SU-DHL-6 (cell line): ENCODE data around the gene UQCR11.

Experiments
- H2AFZ ChIP-seq: fragments of 200-600 bp; sonication (generic); 2 replicates; pipeline ENCODE4 v1.6.1; 2014; ENCODE audit warnings: low read depth, mild to moderate bottlenecking, moderate library complexity, mixed read lengths, antibody characterized with exemption, low read length; ENCODE audit not compliant: severe bottlenecking
- H3F3A ChIP-seq: fragments of 200-600 bp; shearing (Covaris generic); 2 replicates; pipeline ENCODE4 v1.6.0; 2016; ENCODE audit warnings: antibody characterized with exemption, mild to moderate bottlenecking; ENCODE audit not compliant: insufficient read depth
- H3K27ac ChIP-seq: fragments of 200-600 bp; sonication (generic); 2 replicates; pipeline ENCODE4 v1.5.1; 2016; ENCODE audit warnings: low read depth, mild to moderate bottlenecking, low read length, moderate library complexity, mixed read lengths
- H3K27me3 ChIP-seq: fragments of 200-600 bp; sonication (generic), shearing (Covaris generic); 2 replicates; pipeline ENCODE4 v1.6.0; 2014; ENCODE audit warnings: mild to moderate bottlenecking, low read length
- H3K36me3 ChIP-seq: fragments of 200-600 bp; sonication (generic); 2 replicates; pipeline ENCODE4 v1.6.1; 2014; ENCODE audit warnings: mild to moderate bottlenecking, low read length, mixed read lengths
- H3K4me2 ChIP-seq: fragments of 300-600, 200-600 bp; shearing (Covaris generic), sonication (generic); 2 replicates; pipeline ENCODE4 v1.6.0; 2014; ENCODE audit warnings: low read length, low read depth, mild to moderate bottlenecking; ENCODE audit not compliant: poor library complexity, severe bottlenecking
- H3K4me3 ChIP-seq: fragments of 200-600 bp; sonication (generic); 2 replicates; pipeline ENCODE4 v1.5.1; 2014; ENCODE audit warnings: antibody characterized with exemption, low read length, mild to moderate bottlenecking, mixed read lengths; ENCODE audit not compliant: insufficient read depth, poor library complexity, severe bottlenecking
- H3K79me2 ChIP-seq: fragments of 200-600 bp; sonication (generic); 2 replicates; pipeline ENCODE4 v1.6.1; 2014; ENCODE audit warnings: mild to moderate bottlenecking, low read length, moderate library complexity; ENCODE audit not compliant: insufficient read depth
- H3K9ac ChIP-seq: fragments of 200-600 bp; sonication (generic); 2 replicates; pipeline ENCODE4 v1.7.0; 2014; ENCODE audit warnings: mild to moderate bottlenecking, low read length
- H3K9me2 ChIP-seq: fragments of 200-600 bp; sonication (generic); replicated peaks from 2 replicates; pipeline ENCODE4 v1.6.1; 2014; ENCODE audit warnings: low read length; ENCODE audit not compliant: insufficient read depth
- H3K9me3 ChIP-seq: fragments of 200-600 bp; sonication (generic); 2 replicates; pipeline ENCODE4 v1.6.1; 2014; ENCODE audit warnings: low read length, mixed read lengths; ENCODE audit not compliant: insufficient read depth
- H4K20me1 ChIP-seq: fragments of 200-600 bp; sonication (generic); 2 replicates; pipeline ENCODE4 v1.6.1; 2014; ENCODE audit warnings: low read depth, mild to moderate bottlenecking, antibody characterized with exemption, low read length, moderate library complexity, mixed read lengths
- EZH2phosphoT487 ChIP-seq: fragments of 200-600 bp; sonication (generic), shearing (Covaris generic); conservative IDR thresholded peaks from 2 replicates; pipeline ENCODE4 v1.6.1; 2018; ENCODE audit warnings: mild to moderate bottlenecking, antibody characterized with exemption, low read length, moderate library complexity, mixed read lengths
- TF ChIP-seq, protein P1 (sequence below): fragments of 200-600 bp; sonication (generic); IDR thresholded peaks from one replicate; pipeline ENCODE4 v1.5.1; 2017; ENCODE audit warnings: antibody characterized with exemption, mild to moderate bottlenecking, low read length, moderate library complexity; ENCODE audit not compliant: insufficient read depth, poor library complexity, severe bottlenecking

The UQCR11 gene

DNA sequence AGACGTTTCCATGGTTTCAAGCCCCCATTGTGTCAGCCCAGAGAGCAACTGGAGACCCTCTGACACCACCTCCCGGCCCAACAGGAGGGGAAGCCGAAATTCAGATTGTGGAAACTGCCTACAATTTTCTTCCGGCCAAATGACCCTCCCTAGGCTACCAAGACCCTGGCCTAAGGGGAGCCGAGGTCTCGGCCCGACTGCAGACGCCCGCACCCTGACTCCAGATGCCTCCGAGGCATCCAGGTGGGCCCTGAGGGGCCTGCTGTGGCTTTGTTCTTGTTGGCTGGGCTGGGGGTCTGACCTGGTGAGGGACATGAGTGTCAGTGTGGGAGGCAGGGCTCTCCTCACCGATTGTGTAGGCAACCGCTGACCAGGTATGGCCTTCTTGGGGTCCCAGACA is 46.7 kb downstream of the UQCR11 start:
- Histone ChIP-seq H2AFZ (no peak overlapping the region), H3K79me2 (no peaks in the 10 kb centered on the region), H3K9ac (no peak overlapping the region), H3K4me3 (no peak overlapping the region), H3K27ac (no peak overlapping the region), H3K4me2 (no peak overlapping the region), H3K9me2 (no peaks in the 10 kb centered on the region), H3K36me3 (no peaks in the 10 kb centered on the region), H3K9me3 (no peaks in the 10 kb centered on the region), H3K27me3 (no peaks in the 10 kb centered on the region), H3F3A (no peaks in the 10 kb centered on the region), H4K20me1 (no peaks in the 10 kb centered on the region)
- no peak for TF ChIP-seq EZH2phosphoT487
- TF ChIP-seq, protein P1, sequence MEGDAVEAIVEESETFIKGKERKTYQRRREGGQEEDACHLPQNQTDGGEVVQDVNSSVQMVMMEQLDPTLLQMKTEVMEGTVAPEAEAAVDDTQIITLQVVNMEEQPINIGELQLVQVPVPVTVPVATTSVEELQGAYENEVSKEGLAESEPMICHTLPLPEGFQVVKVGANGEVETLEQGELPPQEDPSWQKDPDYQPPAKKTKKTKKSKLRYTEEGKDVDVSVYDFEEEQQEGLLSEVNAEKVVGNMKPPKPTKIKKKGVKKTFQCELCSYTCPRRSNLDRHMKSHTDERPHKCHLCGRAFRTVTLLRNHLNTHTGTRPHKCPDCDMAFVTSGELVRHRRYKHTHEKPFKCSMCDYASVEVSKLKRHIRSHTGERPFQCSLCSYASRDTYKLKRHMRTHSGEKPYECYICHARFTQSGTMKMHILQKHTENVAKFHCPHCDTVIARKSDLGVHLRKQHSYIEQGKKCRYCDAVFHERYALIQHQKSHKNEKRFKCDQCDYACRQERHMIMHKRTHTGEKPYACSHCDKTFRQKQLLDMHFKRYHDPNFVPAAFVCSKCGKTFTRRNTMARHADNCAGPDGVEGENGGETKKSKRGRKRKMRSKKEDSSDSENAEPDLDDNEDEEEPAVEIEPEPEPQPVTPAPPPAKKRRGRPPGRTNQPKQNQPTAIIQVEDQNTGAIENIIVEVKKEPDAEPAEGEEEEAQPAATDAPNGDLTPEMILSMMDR = no peak

DNA sequence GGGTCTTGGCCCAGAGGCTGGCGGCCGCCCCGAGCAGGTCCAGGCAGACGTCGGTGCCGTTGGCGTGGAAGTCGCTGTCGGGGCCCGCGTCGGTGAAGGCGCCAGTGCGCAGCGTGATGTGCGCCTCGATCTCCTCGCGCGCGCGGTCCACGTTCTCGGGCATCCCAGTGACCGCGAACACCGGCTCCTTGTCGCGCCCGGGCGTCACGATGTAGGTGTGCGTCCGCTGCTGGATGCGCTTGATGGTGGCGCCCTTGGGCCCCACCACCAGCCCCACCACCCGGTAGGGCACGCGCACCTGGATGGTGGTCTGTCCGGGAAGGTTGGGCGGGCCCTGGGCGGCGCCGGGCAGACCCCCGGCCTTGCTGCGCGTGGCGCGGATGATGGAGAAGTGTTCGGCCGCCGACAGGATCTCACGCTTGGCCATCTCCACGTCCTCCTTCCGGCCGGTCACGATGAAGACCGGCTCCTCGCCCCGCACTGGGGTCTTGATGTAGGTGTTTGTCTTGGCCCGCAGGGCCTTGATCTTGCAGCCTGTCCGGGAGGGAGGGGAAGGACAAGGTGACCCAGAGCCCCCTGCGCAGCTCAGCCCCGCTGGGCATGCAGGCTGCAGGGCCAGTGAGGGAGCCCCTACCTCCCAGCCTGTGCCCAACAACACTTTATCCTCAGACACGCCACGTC is 48.7 kb downstream of the UQCR11 start:
- Histone ChIP-seq H4K20me1 (no peaks in the 10 kb centered on the region), H3K79me2 (no peaks in the 10 kb centered on the region), H2AFZ (no peak overlapping the region), H3K9me3 (no peaks in the 10 kb centered on the region), H3K9me2 (no peaks in the 10 kb centered on the region), H3F3A (no peaks in the 10 kb centered on the region), H3K4me2 (no peak overlapping the region), H3K27ac (no peak overlapping the region), H3K27me3 (no peaks in the 10 kb centered on the region), H3K4me3 (no peak overlapping the region), H3K36me3 (no peaks in the 10 kb centered on the region), H3K9ac (no peak overlapping the region)
- TF ChIP-seq EZH2phosphoT487 = no peak
- TF ChIP-seq, protein P1 = no peak

DNA sequence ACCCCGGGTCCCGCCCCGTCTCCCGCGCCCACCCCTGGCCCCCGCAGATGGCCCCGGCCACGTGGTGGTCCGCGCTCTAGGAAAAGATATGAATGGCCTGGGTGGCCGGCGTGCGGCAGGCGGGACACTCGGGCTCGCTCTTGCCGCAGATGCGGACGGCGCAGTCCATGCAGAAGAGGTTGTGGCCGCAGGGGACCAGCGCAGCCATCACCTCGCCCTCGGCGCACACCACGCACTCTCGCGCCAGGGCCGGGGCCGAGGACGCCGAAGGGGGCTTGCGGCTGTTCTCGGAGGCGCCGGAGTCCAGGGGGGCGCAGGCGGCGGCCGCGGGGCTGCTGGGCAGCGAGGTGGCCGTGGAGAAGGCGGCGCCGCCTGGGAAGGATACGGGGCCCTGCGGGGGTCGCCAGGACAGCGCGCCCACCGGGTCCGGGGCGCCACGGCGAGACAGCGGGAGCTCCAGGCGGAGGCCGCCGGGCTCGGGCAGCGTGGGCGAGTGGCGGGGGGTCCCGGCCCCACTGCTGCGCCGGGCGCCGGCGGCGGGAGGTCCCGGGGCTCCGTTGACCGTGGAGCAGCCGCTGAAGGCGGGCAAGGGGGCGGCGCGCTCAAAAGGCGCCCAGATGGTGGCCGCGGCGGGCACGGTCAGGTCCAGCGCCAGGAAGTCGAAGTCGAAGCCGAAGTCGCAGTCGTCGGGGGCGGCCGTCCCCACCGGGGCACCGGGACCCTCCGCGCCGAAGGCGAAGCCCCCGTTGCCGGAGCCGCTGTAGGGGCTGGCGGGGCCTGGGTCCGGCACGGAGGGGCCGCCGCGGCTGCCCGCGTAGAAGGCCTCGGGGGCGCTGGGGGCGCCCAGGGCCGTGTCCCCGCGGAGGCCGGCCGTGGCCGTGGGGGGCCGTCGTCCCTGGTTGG is 49.5 kb downstream of the UQCR11 start:
- no peaks in the 10 kb centered on the region for H3K27me3 ChIP-seq
- no peaks in the 10 kb centered on the region for H3K9me3 ChIP-seq
- H3F3A ChIP-seq = no peaks in the 10 kb centered on the region
- no peaks in the 10 kb centered on the region for H3K9me2 ChIP-seq
- no peak for TF ChIP-seq EZH2phosphoT487
- TF ChIP-seq, protein P1 = no peak
- no peaks in the 10 kb centered on the region for H4K20me1 ChIP-seq
- H3K79me2 ChIP-seq = no peaks in the 10 kb centered on the region
- H3K4me3 ChIP-seq = no peak overlapping the region
- no peak overlapping the region for H3K27ac ChIP-seq
- H3K4me2 ChIP-seq = no peak overlapping the region
- no peak overlapping the region for H2AFZ ChIP-seq
- H3K9ac ChIP-seq = no peak overlapping the region
- no peaks in the 10 kb centered on the region for H3K36me3 ChIP-seq
